GM23248 (cell line): ENCODE data around the gene CIAO3. TPM values are rescaled to one million over a fixed set of nuclear protein-coding genes. Genes with fewer than 3 reads are reported as not detected.

Source experiments
- DNase-seq: peaks from one replicate; pipeline ENCODE4 v3.0.0-alpha.2; 2015
- H2AFZ ChIP-seq: fragments of 200-600 bp; sonication (generic); 2 replicates; pipeline ENCODE4 v1.6.1; 2016; ENCODE audit warnings: antibody characterized with exemption
- H3F3A ChIP-seq: fragments of 200-600 bp; sonication (generic); 2 replicates; pipeline ENCODE4 v1.6.1; 2016; ENCODE audit warnings: mild to moderate bottlenecking, antibody characterized with exemption, mixed run types; ENCODE audit not compliant: insufficient read depth
- H3K27ac ChIP-seq: fragments of 200-600 bp; sonication (generic); 2 replicates; pipeline ENCODE4 v1.5.1; 2016; ENCODE audit warnings: mild to moderate bottlenecking
- H3K27me3 ChIP-seq: fragments of 200-600 bp; sonication (generic); replicated peaks from 2 replicates; pipeline ENCODE4 v1.6.1; 2016; ENCODE audit warnings: mild to moderate bottlenecking; ENCODE audit not compliant: insufficient read depth
- H3K36me3 ChIP-seq: fragments of 200-600 bp; sonication (generic); 2 replicates; pipeline ENCODE4 v1.6.1; 2016; ENCODE audit warnings: low read depth, mild to moderate bottlenecking
- H3K4me1 ChIP-seq: fragments of 200-600 bp; sonication (generic); 2 replicates; pipeline ENCODE4 v1.6.1; 2016; ENCODE audit warnings: mild to moderate bottlenecking; ENCODE audit not compliant: insufficient read depth
- H3K4me2 ChIP-seq: fragments of 200-600 bp; sonication (generic); one replicate; pipeline ENCODE4 v1.6.1; 2016; ENCODE audit warnings: mild to moderate bottlenecking; ENCODE audit not compliant: unreplicated experiment
- H3K4me3 ChIP-seq: fragments of 200-600 bp; sonication (generic); 2 replicates; pipeline ENCODE4 v1.5.1; 2016; ENCODE audit warnings: mild to moderate bottlenecking
- H3K79me2 ChIP-seq: fragments of 200-600 bp; sonication (generic); 2 replicates; pipeline ENCODE4 v1.6.1; 2016; ENCODE audit warnings: mild to moderate bottlenecking; ENCODE audit not compliant: insufficient read depth
- H3K9ac ChIP-seq: fragments of 200-600 bp; sonication (generic); 2 replicates; pipeline ENCODE4 v1.6.1; 2016; ENCODE audit warnings: mild to moderate bottlenecking
- H3K9me2 ChIP-seq: fragments of 200-600 bp; sonication (generic); 2 replicates; pipeline ENCODE4 v1.6.1; 2016; ENCODE audit warnings: mixed run types, mild to moderate bottlenecking, moderate library complexity; ENCODE audit not compliant: insufficient read depth
- H3K9me3 ChIP-seq: fragments of 200-600 bp; sonication (generic); one replicate; pipeline ENCODE4 v1.6.1; 2017; ENCODE audit warnings: low read depth
- H4K20me1 ChIP-seq: fragments of 200-600 bp; sonication (generic); 2 replicates; pipeline ENCODE4 v1.6.0; 2016; ENCODE audit not compliant: insufficient read depth
- EZH2 ChIP-seq: fragments of 200-600 bp; sonication (generic); IDR thresholded peaks from 2 replicates; pipeline ENCODE4 v1.6.1; 2018; ENCODE audit warnings: antibody characterized with exemption, mild to moderate bottlenecking; ENCODE audit not compliant: insufficient read depth, poor library complexity, severe bottlenecking
- EZH2phosphoT487 ChIP-seq: fragments of 200-600 bp; sonication (generic); IDR thresholded peaks from 2 replicates; pipeline ENCODE4 v1.6.1; 2018; ENCODE audit warnings: antibody characterized with exemption, moderate library complexity, mild to moderate bottlenecking, low read depth; ENCODE audit not compliant: insufficient read depth
- WGBS, 2 experiments: methylation state at CpG; one replicate each; pipeline ENCODE4 v1.1.6; 2015 to 2017; ENCODE audit warnings: low lambda C conversion rate in 2 of 2, low coverage in 1 of 2; ENCODE audit errors: missing lambda C conversion rate in 2 of 2; 5-methylcytosine and 5-hydroxymethylcytosine counted together
- in situ Hi-C: fragments of 300-500 bp; cut with MboI; formaldehyde crosslinking; loops from 2 replicates; pipeline ENCODE4 v1.15.0; 2020
- polyA plus RNA-seq: library from polyadenylated mRNA; unstranded; fragments of >200 nt; fragmentation: Nextera tagmentation; extraction: Ambion mirVana; gene quantifications from 2 replicates; pipeline ENCODE4 v1.2.1, GENCODE V29; 2016
- total RNA-seq: library from RNA; depleted of rRNA; stranded (reverse); fragments of >200 nt; shearing (Covaris generic); gene quantifications from 2 replicates; pipeline ENCODE4 v1.2.3, GENCODE V29; 2014

Gene CIAO3
- total and polyA plus RNA-seq, 2 experiments from 2014 or later: 24.5 to 37.5 TPM

DNA sequence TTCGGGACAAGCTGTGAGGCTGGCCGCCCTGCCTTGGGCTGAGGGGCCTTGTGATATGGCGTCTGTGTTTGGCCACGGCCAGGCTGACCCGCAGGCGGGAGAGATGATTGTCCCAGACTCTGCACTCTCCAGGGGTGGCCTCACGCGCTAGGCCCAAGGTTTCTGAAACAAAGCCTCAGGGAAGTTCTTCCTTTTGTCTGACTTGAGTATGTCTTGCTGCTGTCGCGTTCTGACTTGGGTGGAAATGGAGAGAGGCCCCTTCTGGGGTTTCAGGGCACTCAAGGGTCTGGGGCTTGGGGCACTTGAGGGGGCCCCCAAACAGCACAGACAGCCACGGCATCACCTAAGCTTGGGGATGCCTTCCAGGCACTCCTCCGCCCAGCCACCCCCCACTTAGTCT, 29.7 kb downstream of the CIAO3 start:
- no peak for DNase-seq
- Histone ChIP-seq H3K9me2 (no peaks in the 10 kb centered on the region), H3K4me2 (no peak overlapping the region), H3K9ac (no peak overlapping the region), H3K4me3 (no peak overlapping the region), H3K79me2 (no peaks in the 10 kb centered on the region), H3K27me3 (peaks cover 17% of the 10 kb centered on the region; the same call in 1 of the 2 replicates), H3K4me1 (peaks cover 11% of the 10 kb centered on the region; the same call in 1 of the 2 replicates), H3K36me3 (no peaks in the 10 kb centered on the region), H3K27ac (no peak overlapping the region), H3F3A (peaks cover 10% of the 10 kb centered on the region), H4K20me1 (no peaks in the 10 kb centered on the region), H2AFZ (no peak overlapping the region), H3K9me3 (no peaks in the 10 kb centered on the region)
- TF ChIP-seq EZH2: no peak
- no peak for TF ChIP-seq EZH2phosphoT487
- 56 to 60% methylated on average over 11 to 12 of the region's 12 CpGs for WGBS, 2 experiments
- in situ Hi-C loops: no loop called here

DNA sequence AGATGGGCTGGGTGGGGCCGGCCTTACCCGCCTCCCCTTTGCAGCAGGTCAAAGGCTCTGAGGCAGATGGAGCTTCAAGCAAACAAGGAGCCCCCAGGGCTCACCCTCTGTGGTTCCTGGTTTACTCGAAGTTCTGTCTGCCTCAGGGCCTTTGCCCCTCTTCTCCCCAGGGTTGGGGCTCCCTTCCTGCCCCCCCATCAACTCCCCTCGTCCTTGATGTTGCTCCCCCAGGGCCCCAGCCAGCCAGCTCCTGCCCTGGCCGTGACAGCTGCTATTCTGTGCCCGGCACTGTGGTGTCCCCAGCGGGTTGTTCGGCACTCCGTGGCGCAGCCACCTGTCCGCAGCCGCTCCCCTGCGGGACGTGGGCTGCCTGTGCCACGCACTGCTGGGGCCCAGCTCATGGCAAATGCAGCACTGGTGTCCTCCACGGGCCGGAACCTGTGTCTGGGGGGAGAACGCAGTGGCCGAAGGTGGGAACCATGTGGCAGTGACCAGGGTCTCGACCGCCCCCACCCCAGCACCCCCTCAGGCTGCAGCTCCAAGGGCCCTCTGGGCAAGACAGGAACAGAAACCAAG, 30.2 kb downstream of the CIAO3 start:
- Histone ChIP-seq H3K27ac (no peak overlapping the region), H3F3A (peaks cover 10% of the 10 kb centered on the region), H3K9me2 (no peaks in the 10 kb centered on the region), H3K79me2 (no peaks in the 10 kb centered on the region), H3K9me3 (no peaks in the 10 kb centered on the region), H3K36me3 (no peaks in the 10 kb centered on the region), H4K20me1 (no peaks in the 10 kb centered on the region), H3K4me3 (no peak overlapping the region), H2AFZ (no peak overlapping the region), H3K27me3 (peaks cover 17% of the 10 kb centered on the region; the same call in 1 of the 2 replicates), H3K4me1 (peaks cover 11% of the 10 kb centered on the region; the same call in 1 of the 2 replicates), H3K9ac (no peak overlapping the region), H3K4me2 (no peak overlapping the region)
- no peak for DNase-seq
- WGBS, 2 experiments: 67 to 68% methylated on average over 21 of the region's 21 CpGs
- TF ChIP-seq EZH2 (no peak), EZH2phosphoT487 (no peak)
- in situ Hi-C loops: no loop called here

DNA sequence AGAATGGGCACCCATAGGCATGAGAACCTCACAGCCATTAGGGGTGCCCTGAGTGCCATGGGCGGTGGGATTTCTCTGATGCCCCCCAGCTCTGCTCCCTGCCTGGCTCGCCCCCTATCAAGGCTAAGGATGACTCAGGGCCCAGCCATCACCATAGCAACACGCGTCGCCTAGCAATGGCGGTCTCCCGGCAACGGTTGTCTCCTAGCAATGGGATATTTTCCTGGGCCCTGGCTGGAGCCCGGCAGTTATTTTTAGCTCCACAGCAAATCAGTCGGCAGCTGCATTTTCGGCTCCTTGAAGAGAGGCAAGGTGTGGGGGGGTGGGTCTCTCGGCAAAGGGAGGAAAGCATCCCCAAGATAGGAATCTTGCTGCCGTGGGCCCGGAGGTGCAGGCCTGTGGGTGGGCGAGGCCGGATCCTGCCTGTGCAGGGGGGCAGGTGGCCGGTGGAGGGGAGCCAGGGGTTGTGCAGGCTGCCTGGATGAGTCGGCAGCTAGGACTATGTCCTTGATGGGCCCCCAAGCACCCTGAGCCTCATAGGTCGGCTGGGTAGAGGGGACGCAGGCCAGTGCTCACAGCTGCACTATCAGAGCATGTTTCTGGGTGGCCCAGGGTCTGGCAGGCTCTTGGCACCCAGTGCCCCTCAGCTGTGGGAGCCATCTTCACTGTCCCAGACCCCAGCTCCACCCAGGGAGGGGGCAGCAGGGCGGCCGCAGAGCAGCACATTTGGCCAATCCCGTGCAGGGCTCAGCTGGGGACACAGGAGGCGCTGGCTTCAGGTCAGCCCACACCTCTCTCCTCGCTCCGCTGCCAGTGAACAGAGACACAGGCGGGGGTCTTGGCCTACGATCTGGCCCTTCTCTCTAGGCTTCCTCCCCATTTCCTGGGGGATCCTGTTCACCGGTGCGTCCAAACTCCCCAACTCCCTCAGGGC, 31.0 kb downstream of the CIAO3 start:
- H3K9ac ChIP-seq: peak overlapping the region; percentile 38; the same call in 1 of the 2 replicates
- H3F3A ChIP-seq: peaks cover 10% of the 10 kb centered on the region
- H3K4me1 ChIP-seq: peaks cover 11% of the 10 kb centered on the region; the same call in 1 of the 2 replicates
- H4K20me1 ChIP-seq: no peaks in the 10 kb centered on the region
- H3K9me3 ChIP-seq: no peaks in the 10 kb centered on the region
- H3K27me3 ChIP-seq: peaks cover 19% of the 10 kb centered on the region; the same call in 1 of the 2 replicates
- no peaks in the 10 kb centered on the region for H3K9me2 ChIP-seq
- in situ Hi-C loops: no loop called here
- no peak overlapping the region for H3K4me2 ChIP-seq
- no peaks in the 10 kb centered on the region for H3K79me2 ChIP-seq
- no peak overlapping the region for H3K27ac ChIP-seq
- H2AFZ ChIP-seq: no peak overlapping the region
- no peaks in the 10 kb centered on the region for H3K36me3 ChIP-seq
- peak; percentile 87 for DNase-seq
- 9 to 11% methylated on average over 30 of the region's 30 CpGs for WGBS, 2 experiments
- H3K4me3 ChIP-seq: no peak overlapping the region
- TF ChIP-seq EZH2phosphoT487 (no peak), EZH2 (no peak)

DNA sequence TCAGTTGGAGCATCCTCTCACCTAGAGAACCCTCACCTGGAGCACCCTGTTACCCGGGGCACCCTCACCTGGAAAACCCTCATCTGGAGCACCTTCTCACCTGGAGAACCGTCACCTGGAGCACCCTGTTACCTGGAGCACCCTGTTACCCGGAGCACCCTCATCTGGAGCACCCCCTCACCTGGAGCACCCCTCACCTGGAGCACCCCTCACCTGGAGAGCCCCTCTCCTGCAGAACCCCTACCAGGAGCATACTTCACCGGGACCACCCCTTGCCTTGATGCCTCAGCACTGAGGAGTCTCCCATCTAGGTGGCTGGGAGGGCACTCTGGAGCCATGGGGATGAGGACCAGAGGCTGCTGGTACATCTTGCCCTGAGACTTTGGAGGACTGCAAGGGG, 31.8 kb downstream of the CIAO3 start:
- Histone ChIP-seq H3K27me3 (peaks cover 24% of the 10 kb centered on the region), H3K36me3 (no peaks in the 10 kb centered on the region), H3K4me3 (no peak overlapping the region), H3K9me3 (no peaks in the 10 kb centered on the region), H4K20me1 (no peaks in the 10 kb centered on the region), H3F3A (peaks cover 10% of the 10 kb centered on the region), H2AFZ (no peak overlapping the region), H3K27ac (no peak overlapping the region), H3K4me1 (peaks cover 11% of the 10 kb centered on the region; the same call in 1 of the 2 replicates), H3K9me2 (no peaks in the 10 kb centered on the region), H3K79me2 (no peaks in the 10 kb centered on the region), H3K4me2 (no peak overlapping the region), H3K9ac (no peak overlapping the region)
- 53 to 56% methylated on average over 4 of the region's 4 CpGs for WGBS, 2 experiments
- in situ Hi-C loops: no loop called here
- TF ChIP-seq EZH2phosphoT487: no peak
- TF ChIP-seq EZH2: no peak
- DNase-seq: no peak
